Trophoblast cell (in vitro differentiated cells and primary cell): Measurements from ENCODE around the gene DUXB.

Experiments used
- DNase-seq, 2 donors: peaks; one replicate each; pipeline ENCODE4 v3.0.0-alpha.2; 2016
- H2AFZ ChIP-seq: 2 replicates; pipeline ENCODE4 v1.6.1; 2013; ENCODE audit warnings: low read length, moderate library complexity, mild to moderate bottlenecking; ENCODE audit not compliant: insufficient read depth, poor library complexity
- H2AK5ac ChIP-seq: 2 replicates; pipeline ENCODE4 v1.6.1; 2013; ENCODE audit warnings: mild to moderate bottlenecking, low read length
- H2BK120ac ChIP-seq: 2 replicates; pipeline ENCODE4 v1.6.1; 2013; ENCODE audit warnings: low read length, mild to moderate bottlenecking, moderate library complexity; ENCODE audit not compliant: insufficient read depth, poor library complexity
- H2BK12ac ChIP-seq: 2 replicates; pipeline ENCODE4 v1.6.1; 2013; ENCODE audit warnings: mild to moderate bottlenecking, low read length, moderate library complexity
- H2BK5ac ChIP-seq: 2 replicates; pipeline ENCODE4 v1.6.1; 2013; ENCODE audit warnings: low read length, low read depth, moderate library complexity, mild to moderate bottlenecking; ENCODE audit not compliant: poor library complexity
- H3K14ac ChIP-seq: 2 replicates; pipeline ENCODE4 v1.6.1; 2013; ENCODE audit warnings: mild to moderate bottlenecking, low read length
- H3K18ac ChIP-seq: 2 replicates; pipeline ENCODE4 v1.6.1; 2013; ENCODE audit warnings: mild to moderate bottlenecking, low read length
- H3K23ac ChIP-seq: 2 replicates; pipeline ENCODE4 v1.6.1; 2013; ENCODE audit warnings: low read length
- H3K27ac ChIP-seq: 2 replicates; pipeline ENCODE4 v1.5.1; 2013; ENCODE audit warnings: low read depth, mild to moderate bottlenecking, inconsistent platforms, low read length, moderate library complexity
- H3K27me3 ChIP-seq: 2 replicates; pipeline ENCODE4 v1.6.1; 2013; ENCODE audit warnings: inconsistent platforms, mild to moderate bottlenecking, low read length, moderate library complexity; ENCODE audit not compliant: insufficient read depth
- H3K36me3 ChIP-seq, 2 experiments: 1 replicate in 1 of 2; 2 replicates in 1 of 2; pipeline ENCODE4 v1.6.1; 2013; ENCODE audit warnings: low read length in 2 of 2, mild to moderate bottlenecking in 2 of 2, moderate library complexity in 1 of 2; ENCODE audit not compliant: insufficient read depth in 2 of 2, control insufficient read depth in 1 of 2
- H3K4ac ChIP-seq: 2 replicates; pipeline ENCODE4 v1.6.1; 2013; ENCODE audit warnings: low read depth, mild to moderate bottlenecking, low read length, moderate library complexity
- H3K4me1 ChIP-seq, 2 experiments: 1 replicate in 1 of 2; 2 replicates in 1 of 2; pipeline ENCODE4 v1.6.1; 2013; ENCODE audit warnings: low read length in 2 of 2, mild to moderate bottlenecking in 2 of 2, moderate library complexity in 1 of 2; ENCODE audit not compliant: insufficient read depth in 2 of 2, control insufficient read depth in 1 of 2
- H3K4me2 ChIP-seq: 2 replicates; pipeline ENCODE4 v1.6.1; 2013; ENCODE audit warnings: inconsistent platforms, mild to moderate bottlenecking, low read length, moderate library complexity
- H3K4me3 ChIP-seq: 2 replicates; pipeline ENCODE4 v1.5.1; 2013; ENCODE audit warnings: mild to moderate bottlenecking, low read depth, low read length, inconsistent platforms
- H3K79me1 ChIP-seq: one replicate; pipeline ENCODE4 v1.6.1; 2013; ENCODE audit warnings: low read length
- H3K79me2 ChIP-seq: 2 replicates; pipeline ENCODE4 v1.6.1; 2013; ENCODE audit warnings: low read length, mild to moderate bottlenecking; ENCODE audit not compliant: control insufficient read depth, insufficient read depth, poor library complexity
- H3K9ac ChIP-seq: 2 replicates; pipeline ENCODE4 v1.6.1; 2013; ENCODE audit warnings: mild to moderate bottlenecking, low read length
- H3K9me3 ChIP-seq: 2 replicates; pipeline ENCODE4 v1.6.1; 2013; ENCODE audit warnings: low read depth, mild to moderate bottlenecking, control low read depth, inconsistent platforms, low read length; ENCODE audit not compliant: insufficient read depth
- H4K12ac ChIP-seq: 2 replicates; pipeline ENCODE4 v1.6.1; 2013; ENCODE audit warnings: low read depth, mild to moderate bottlenecking, low read length, moderate library complexity
- H4K8ac ChIP-seq: 2 replicates; pipeline ENCODE4 v1.6.1; 2013; ENCODE audit warnings: low read depth, mild to moderate bottlenecking, low read length, moderate library complexity
- H4K91ac ChIP-seq: one replicate; pipeline ENCODE4 v1.6.1; 2013; ENCODE audit warnings: low read depth, mild to moderate bottlenecking, low read length, moderate library complexity
- WGBS: extraction: QIAGEN DNeasy Blood & Tissue Kit; methylation state at CpG from one replicate; pipeline ENCODE4 v1.1.7; 2013; ENCODE audit warnings: missing lambda C conversion rate; ENCODE audit not compliant: insufficient read length, insufficient coverage; ENCODE audit errors: extremely low coverage; 5-methylcytosine and 5-hydroxymethylcytosine counted together

Gene DUXB

GRCh38 chr16:75727221-75727620 is 26.0 kb upstream of the DUXB start:
- no CpG with 5 or more reads among the region's 3 CpGs for WGBS
- H2BK12ac ChIP-seq = no peak overlapping the region
- no peak overlapping the region for H3K27ac ChIP-seq
- H2AK5ac ChIP-seq = no peak overlapping the region
- no peak overlapping the region for H2BK5ac ChIP-seq
- no peak overlapping the region for H3K23ac ChIP-seq
- no peak overlapping the region for H3K4me2 ChIP-seq
- H3K4me3 ChIP-seq = no peak overlapping the region
- no peaks in the 10 kb centered on the region for H3K27me3 ChIP-seq
- no peak overlapping the region for H2BK120ac ChIP-seq
- H3K79me2 ChIP-seq = no peaks in the 10 kb centered on the region
- no peak overlapping the region for H2AFZ ChIP-seq
- no peak overlapping the region for H3K9ac ChIP-seq
- DNase-seq = no peak
- H3K14ac ChIP-seq = no peak overlapping the region
- peaks cover 2% of the 10 kb centered on the region for H3K9me3 ChIP-seq
- H3K79me1 ChIP-seq = no peaks in the 10 kb centered on the region
- no peaks in the 10 kb centered on the region for H3K4me1 ChIP-seq
- H3K4ac ChIP-seq = no peak overlapping the region
- H3K36me3 ChIP-seq = no peaks in the 10 kb centered on the region
- no peak overlapping the region for H4K91ac ChIP-seq
- no peak overlapping the region for H4K12ac ChIP-seq
- H4K8ac ChIP-seq = no peak overlapping the region
- H3K18ac ChIP-seq = no peak overlapping the region

GRCh38 chr16:75726390-75726789 is 25.1 kb upstream of the DUXB start, which contains the start of gene CPHXL:
CPHXL (minus strand) TSS chr16:75726490; CDS start chr16:75726442, 48 bp downstream.
- Histone ChIP-seq H3K9me3 (peaks cover 2% of the 10 kb centered on the region), H3K4me3 (no peak within 1 kb of the TSS), H2BK12ac (no peak within 1 kb of the TSS), H2BK120ac (no peak within 1 kb of the TSS), H2AFZ (no peak within 1 kb of the TSS), H2AK5ac (no peak within 1 kb of the TSS), H3K4me2 (no peak within 1 kb of the TSS), H4K91ac (no peak within 1 kb of the TSS), H3K36me3 (no peaks in the 10 kb centered on the region), H3K18ac (no peak within 1 kb of the TSS), H3K79me2 (no peaks in the 10 kb centered on the region), H2BK5ac (no peak within 1 kb of the TSS), H3K4me1 (no peaks in the 10 kb centered on the region), H3K27ac (no peak within 1 kb of the TSS), H4K8ac (no peak within 1 kb of the TSS), H4K12ac (no peak within 1 kb of the TSS), H3K9ac (no peak within 1 kb of the TSS), H3K23ac (no peak within 1 kb of the TSS), H3K14ac (no peak within 1 kb of the TSS), H3K79me1 (no peaks in the 10 kb centered on the region), H3K27me3 (no peaks in the 10 kb centered on the region), H3K4ac (no peak within 1 kb of the TSS)
- no CpG with 5 or more reads among the region's 5 CpGs for WGBS
- DNase-seq = no peak

GRCh38 chr16:75718452-75718851 is 17.2 kb upstream of the DUXB start:
- Histone ChIP-seq H3K27me3 (no peaks in the 10 kb centered on the region), H3K79me1 (no peaks in the 10 kb centered on the region), H2AFZ (no peak overlapping the region), H3K4me2 (no peak overlapping the region), H3K18ac (no peak overlapping the region), H3K9me3 (peaks cover 10% of the 10 kb centered on the region), H3K27ac (no peak overlapping the region), H3K4me3 (no peak overlapping the region), H2BK120ac (no peak overlapping the region), H3K79me2 (no peaks in the 10 kb centered on the region), H4K91ac (no peak overlapping the region), H2AK5ac (no peak overlapping the region), H2BK5ac (no peak overlapping the region), H4K12ac (no peak overlapping the region), H3K36me3 (no peaks in the 10 kb centered on the region), H4K8ac (no peak overlapping the region), H2BK12ac (no peak overlapping the region), H3K4me1 (no peaks in the 10 kb centered on the region), H3K4ac (no peak overlapping the region), H3K14ac (no peak overlapping the region), H3K9ac (no peak overlapping the region), H3K23ac (no peak overlapping the region)
- no CpG with 5 or more reads among the region's 4 CpGs for WGBS
- no peak for DNase-seq

- Histone ChIP-seq H3K79me1 (no peaks in the 10 kb centered on the region), H3K4ac (no peak overlapping the region), H2AFZ (no peak overlapping the region), H3K9ac (no peak overlapping the region), H2BK120ac (no peak overlapping the region), H3K23ac (no peak overlapping the region), H2AK5ac (no peak overlapping the region), H3K36me3 (no peaks in the 10 kb centered on the region), H3K14ac (no peak overlapping the region), H3K18ac (no peak overlapping the region), H3K4me3 (no peak overlapping the region), H4K12ac (no peak overlapping the region), H4K8ac (no peak overlapping the region), H2BK12ac (no peak overlapping the region), H3K4me1 (no peaks in the 10 kb centered on the region), H3K27me3 (no peaks in the 10 kb centered on the region), H3K4me2 (no peak overlapping the region), H3K9me3 (peaks cover 17% of the 10 kb centered on the region), H4K91ac (no peak overlapping the region), H3K27ac (no peak overlapping the region), H2BK5ac (no peak overlapping the region), H3K79me2 (no peaks in the 10 kb centered on the region)
- no peak for DNase-seq
Observed at GRCh38 chr16:75714661-75715060, 13.4 kb upstream of the DUXB start.
